ENCODE data around the gene SRGAP1.
"Not testable (repeated sequence)": the region's sequence is repeated elsewhere in the genome, so short reads cannot be mapped to it uniquely, and the experiment has no call there.

Gene SRGAP1

GRCh38 chr12:64092507-64093196 is 248.2 kb downstream of the SRGAP1 start:
- no peak for DNase-seq

GRCh38 chr12:64093689-64094088 is 249.2 kb downstream of the SRGAP1 start:
- no peak for DNase-seq

- DNase-seq, result no peak
Observed at GRCh38 chr12:64097366-64098105, 253.0 kb downstream of the SRGAP1 start.

GRCh38 chr12:64098709-64099354 is 254.3 kb downstream of the SRGAP1 start:
- no peak for DNase-seq

GRCh38 chr12:64099397-64099796 is 254.9 kb downstream of the SRGAP1 start:
- no peak for DNase-seq

- DNase-seq, result no peak
Observed at GRCh38 chr12:64102339-64102738, 257.8 kb downstream of the SRGAP1 start.

- DNase-seq, result no peak
Observed at GRCh38 chr12:64103825-64104740, 259.6 kb downstream of the SRGAP1 start.

- DNase-seq, result no peak
Observed at GRCh38 chr12:64105026-64105425, 260.5 kb downstream of the SRGAP1 start.

GRCh38 chr12:64107776-64108175 is 263.3 kb downstream of the SRGAP1 start:
- DNase-seq, result no peak

GRCh38 chr12:64109706-64110105 is 265.2 kb downstream of the SRGAP1 start:
- DNase-seq, result no peak

- DNase-seq, result no peak
Observed at GRCh38 chr12:64110864-64111263, 266.4 kb downstream of the SRGAP1 start.

GRCh38 chr12:64116969-64117368 is 272.5 kb downstream of the SRGAP1 start:
- DNase-seq, result no peak

- no peak for DNase-seq
Observed at GRCh38 chr12:64120568-64120967, 276.1 kb downstream of the SRGAP1 start.

- not testable (repeated sequence) for DNase-seq
Observed at GRCh38 chr12:64121086-64121485, 276.6 kb downstream of the SRGAP1 start.

- DNase-seq, result no peak
Observed at GRCh38 chr12:64122154-64122553, 277.7 kb downstream of the SRGAP1 start.

GRCh38 chr12:64122995-64123394 is 278.5 kb downstream of the SRGAP1 start:
- DNase-seq, result no peak

GRCh38 chr12:64123448-64123847 is 278.9 kb downstream of the SRGAP1 start:
- no peak for DNase-seq

- DNase-seq, result no peak
Observed at GRCh38 chr12:64124511-64125197, 280.2 kb downstream of the SRGAP1 start.

- no peak for DNase-seq
Observed at GRCh38 chr12:64125913-64126312, 281.4 kb downstream of the SRGAP1 start.

- no peak for DNase-seq
Observed at GRCh38 chr12:64127811-64128210, 283.3 kb downstream of the SRGAP1 start.

GRCh38 chr12:64128366-64128765 is 283.9 kb downstream of the SRGAP1 start:
- no peak for DNase-seq

GRCh38 chr12:64130476-64130875 is 286.0 kb downstream of the SRGAP1 start:
- not testable (repeated sequence) for DNase-seq

All from OCI-M1 (cell line).